ENCODE data around the gene RNF144B.
"Not testable (repeated sequence)": the region's sequence is repeated elsewhere in the genome, so short reads cannot be mapped to it uniquely, and the experiment has no call there.

RNF144B gene

DNA sequence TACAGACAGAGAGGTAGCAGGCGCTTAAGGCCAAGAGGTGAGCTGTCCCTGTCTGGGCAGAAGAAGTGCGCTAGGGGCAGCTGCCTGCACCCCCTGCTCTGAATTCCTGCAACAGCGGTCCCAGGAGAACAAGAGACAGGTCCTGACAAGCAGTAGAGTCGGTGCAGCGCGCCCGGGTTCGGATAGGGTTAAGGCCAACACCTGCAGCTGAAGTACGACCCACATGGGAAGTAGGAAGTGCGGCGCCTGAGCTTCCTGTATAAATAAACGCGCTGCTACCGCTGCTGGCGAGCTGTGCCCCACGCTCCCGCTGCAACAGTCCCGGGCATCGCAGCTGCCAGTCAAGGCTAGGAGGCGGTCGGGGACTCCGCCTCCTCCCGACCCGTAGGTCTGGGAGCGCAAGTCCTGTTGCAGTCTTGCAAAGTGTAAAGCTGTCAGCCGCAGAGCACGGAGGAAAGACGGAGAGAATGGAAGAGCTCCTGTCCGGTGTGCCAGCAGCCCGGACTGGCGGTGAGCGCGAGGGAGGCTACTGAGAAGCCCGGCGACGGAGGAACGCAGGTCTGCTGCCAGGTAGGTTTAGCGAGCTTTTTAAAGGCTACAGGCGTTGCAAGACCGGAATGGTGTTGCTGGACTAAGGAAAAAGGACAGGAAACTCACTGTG is at the start of gene RNF144B:
TSS of gene RNF144B (plus strand) at position 290 of the 661 bp plus-strand sequence. CDS start 12,185 bp downstream, outside the sequence.
- no peak for FAIRE-seq

DNA sequence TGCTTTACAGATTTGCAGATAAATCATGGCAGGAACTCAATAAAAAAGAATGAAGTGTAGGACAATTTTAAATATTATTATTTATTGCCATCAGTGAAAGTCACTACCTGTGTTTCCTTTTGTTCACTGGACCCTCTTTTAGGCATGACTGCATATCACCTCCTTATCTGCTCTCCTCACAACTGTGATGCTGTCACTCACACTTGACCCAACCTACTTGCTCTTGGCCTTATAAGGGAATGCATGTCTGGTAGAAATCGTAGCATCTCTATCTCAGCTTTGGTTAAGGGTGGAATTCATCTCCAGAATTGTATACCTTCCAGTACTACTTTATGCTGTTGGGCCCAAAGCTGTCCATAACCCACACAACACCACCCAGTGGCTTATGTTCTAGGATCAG is 47.6 kb upstream of the RNF144B start:
- no peak for FAIRE-seq

DNA sequence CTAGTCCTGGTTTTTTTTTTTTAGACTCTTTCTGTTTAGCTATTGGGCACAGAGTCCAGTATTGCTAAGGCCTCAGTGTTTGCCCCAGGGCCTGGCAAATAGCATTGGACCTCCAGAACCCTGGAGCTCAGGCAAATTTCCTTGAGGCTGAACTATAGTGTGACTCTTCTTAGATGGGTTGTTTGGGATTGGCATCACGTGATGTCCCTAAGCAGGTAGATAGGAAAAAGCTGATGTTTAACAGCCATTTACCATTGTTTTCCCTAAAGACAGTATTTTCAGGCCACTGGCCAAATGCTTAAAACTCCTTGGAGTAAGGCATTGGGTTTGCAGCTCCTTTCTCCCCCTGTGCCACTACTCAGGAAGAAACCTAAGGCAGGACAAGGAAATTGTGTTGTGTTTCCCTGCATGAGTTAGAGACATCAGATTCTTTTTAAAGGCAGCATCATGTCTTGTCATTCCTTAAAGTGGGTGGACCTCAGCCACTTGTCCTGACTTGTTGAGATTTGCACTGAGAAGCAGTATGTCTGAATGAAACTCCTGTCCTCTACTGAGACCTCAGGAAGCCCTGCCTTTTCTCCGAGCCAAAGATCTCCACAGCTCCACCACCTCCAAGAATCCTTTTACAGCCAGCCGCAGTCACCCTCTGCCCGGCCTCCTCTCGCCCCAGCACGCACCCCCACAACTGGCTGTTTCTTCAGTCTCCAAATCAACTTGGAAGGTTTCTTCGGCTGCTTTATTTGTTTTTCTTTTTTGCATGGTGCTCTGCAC is 46.2 kb upstream of the RNF144B start:
- no peak for FAIRE-seq

DNA sequence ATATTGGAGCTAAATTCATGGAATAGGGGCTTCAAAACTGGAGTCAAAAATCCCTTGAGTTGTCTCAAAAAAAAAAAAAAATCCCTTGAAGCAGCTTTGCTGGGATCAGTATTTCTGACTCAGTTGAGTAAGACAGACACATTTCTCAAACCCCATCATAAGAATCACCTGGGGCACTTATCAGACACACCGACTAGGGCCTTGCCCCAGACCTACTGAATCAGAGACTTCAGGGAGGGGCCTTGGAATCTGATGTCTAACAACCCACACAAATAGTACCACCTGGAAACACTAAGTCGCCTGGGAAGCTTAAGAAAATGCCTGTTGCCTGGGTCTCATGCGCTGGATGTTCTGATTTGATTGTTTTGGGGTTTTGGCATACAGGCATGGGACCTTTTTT is 44.9 kb upstream of the RNF144B start:
- no peak for FAIRE-seq

DNA sequence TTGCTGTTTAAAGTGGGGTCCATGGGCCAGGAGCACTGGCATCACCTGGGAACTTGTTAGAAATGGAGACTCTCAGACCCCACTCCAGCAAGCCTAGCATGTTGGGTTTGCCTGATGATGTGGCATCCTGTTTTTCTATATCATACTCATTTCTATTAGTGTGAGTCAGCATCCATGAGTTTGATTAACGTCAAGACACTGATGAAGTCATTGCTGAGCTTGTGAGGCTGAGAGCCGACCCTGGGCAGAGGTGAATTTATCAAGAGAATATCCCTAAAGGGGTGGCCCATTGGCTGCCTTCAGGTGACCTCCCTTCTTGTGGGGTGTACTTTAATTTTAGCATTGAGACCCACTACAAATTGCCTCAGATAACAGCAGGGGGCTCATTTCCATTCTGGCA is 43.4 kb upstream of the RNF144B start:
- FAIRE-seq: no peak

DNA sequence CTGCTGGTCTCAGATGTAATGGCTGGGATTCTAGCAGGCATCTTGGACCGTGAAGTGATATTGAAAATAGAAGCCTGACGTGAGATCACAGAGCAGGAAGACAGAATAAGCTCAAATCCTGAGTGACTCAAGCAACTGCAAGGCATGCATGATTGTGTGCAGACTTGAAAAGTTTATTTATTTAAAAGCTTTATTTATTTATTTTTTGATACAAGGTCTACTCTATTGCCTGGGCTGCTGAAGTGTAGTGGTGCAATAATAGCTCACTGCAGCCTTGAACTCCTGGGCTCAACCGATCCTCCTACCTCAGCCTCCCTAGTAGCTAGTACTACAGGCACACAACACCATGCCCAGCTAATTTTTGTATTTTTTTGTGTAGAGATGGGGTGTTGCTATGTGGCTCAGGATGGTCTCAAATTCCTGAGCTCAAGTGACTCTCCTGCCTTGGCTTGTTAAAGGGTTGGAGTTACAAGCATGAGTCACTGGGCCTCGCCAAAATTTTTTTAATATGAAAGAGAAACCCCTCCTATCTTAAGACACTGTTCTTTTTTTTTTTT is 40.1 kb upstream of the RNF144B start:
- no peak for FAIRE-seq

DNA sequence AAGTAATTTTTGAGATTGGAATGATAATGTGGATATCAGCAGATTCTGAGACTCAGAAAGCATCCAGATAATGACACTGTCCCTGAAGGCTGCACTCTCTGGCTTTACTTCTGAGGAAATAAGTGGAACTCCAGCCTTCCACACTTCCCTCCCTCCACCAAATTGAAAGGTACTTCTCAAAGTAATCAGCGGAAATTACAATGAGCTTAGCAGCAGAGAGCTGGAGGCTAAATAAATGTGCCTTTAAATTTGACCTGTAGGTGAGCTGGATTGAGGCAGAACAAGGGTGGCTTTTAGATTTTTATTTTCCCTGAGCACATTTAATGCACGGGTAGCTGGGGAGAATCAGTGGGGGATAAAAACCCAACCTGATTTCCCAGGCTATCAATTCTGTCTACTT is 39.3 kb upstream of the RNF144B start:
- FAIRE-seq: no peak

DNA sequence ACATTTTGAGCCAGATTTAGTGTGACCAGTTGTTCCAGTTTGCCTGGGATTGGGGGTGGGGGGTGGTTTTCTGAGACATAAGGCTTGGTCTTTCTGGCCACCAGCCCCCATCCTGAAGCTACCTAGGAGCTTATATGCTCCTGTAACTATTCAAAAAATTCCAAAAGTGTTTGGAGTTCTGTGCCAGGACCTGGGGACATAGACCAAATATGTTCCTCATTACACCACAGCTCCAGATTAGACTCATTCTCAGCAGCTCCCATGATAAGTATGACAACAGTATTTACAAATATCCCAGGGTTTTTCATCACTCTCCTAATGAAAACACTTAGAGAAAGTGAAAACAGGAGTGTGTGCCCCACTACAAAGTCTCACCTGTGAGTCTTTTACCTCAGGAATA is 37.8 kb upstream of the RNF144B start:
- FAIRE-seq: no peak

DNA sequence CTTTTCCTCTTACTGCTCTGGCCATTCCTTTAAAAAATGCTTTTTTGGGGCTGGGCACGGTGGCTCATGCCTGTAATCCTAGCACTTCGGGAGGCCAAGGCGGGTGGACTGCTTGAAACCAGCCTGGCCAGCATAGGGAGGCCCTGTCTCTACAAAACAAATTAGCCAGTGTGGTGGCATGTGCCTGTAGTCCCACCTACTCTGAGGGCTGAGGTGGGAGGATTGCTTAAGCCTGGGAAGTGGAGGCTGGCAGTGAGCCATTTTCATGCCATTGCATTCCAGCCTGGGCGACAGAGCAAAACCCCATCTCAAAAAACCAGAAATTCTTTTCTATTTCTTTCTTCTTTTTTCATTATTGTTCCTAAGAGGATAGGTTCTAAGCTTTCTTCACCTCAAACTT is 36.9 kb upstream of the RNF144B start:
- no peak for FAIRE-seq

DNA sequence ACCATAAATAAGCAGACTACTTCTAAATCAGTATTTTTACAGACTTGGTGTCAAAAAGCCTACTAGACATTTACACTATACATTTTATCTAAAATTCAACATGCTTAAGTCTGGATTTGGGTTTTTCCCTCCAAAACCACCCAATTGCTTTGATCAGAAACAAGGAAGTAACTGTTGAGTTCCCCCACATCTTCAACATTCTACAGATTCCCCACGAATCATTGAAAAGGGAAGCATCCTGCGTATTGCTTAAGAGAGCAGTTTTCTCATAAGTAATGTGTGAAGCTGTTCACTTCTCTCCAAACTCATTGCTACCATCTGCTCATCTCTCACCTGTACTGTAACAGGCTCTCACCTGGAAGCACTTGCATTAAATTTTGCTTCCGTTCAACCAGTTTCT is 36.4 kb upstream of the RNF144B start:
- FAIRE-seq: no peak

DNA sequence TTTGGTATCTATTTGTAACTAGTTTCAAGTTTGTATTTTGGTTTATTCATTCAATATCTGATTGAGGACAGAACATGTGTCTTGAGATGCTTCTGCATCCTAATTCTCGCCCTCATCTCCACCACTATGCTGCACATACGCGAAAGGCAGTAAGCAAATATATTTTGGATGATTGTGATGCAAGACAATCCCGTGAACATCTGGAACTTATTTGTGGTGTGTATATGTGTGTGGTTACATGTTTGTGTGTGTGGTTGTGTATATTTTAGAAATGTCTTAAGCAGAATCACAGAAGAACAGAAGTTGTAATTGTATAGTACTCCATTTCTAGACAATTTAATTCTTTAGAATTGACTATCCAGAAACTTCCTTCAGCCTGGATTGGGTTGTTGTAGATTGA is 35.1 kb upstream of the RNF144B start:
- no peak for FAIRE-seq

DNA sequence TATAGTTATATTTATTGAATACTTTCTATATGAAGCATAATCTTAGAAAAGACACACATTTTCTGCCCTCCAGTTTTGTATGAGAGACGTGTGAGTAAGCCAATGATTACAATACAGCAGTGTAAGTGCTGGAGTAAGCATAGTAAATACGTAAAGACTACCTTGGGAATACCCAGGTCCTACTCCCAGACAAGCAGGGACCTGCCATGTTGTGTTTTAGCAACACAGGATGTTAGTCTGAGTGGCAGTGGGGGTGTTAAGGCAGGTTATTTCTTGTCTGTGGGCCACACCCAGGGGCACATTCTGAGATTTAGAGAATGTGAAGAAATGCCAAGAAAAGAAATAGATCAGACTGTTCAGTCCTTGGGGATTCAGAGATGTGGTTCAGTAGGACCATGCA is 34.3 kb upstream of the RNF144B start:
- no peak for FAIRE-seq

DNA sequence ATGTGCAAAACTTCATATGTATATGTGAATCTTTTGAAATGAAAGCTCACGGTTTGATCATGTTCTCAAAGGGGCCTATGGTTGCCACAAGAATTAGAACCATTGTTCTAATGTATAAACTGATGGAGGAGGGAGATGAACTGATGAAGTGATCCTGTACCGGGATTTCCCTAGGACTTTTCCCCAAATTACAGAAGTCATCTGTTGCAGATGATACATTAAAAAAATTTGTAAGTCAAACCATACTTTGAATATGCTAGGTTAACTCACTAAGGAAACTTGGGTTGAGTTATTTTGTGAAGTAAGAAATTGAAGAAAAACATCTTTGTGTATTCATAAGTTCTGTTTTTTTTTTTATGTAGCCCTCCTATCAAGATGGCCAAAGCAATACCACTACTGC is 33.9 kb upstream of the RNF144B start:
- no peak for FAIRE-seq

DNA sequence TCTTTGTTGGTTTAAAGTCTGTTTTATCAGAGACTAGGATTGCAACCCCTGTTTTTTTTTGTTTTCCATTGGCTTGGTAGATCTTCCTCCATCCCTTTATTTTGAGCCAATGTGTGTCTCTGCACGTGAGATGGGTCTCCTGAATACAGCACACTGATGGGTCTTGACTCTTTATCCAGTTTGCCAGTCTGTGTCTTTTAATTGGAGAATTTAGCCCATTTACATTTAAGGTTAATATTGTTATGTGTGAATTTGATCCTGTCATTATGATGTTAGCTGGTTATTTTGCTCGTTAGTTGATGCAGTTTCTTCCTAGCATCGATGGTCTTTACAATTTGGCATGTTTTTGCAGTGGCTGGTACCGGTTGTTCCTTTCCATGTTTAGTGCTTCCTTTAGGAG is 29.6 kb upstream of the RNF144B start:
- not testable (repeated sequence) for FAIRE-seq

DNA sequence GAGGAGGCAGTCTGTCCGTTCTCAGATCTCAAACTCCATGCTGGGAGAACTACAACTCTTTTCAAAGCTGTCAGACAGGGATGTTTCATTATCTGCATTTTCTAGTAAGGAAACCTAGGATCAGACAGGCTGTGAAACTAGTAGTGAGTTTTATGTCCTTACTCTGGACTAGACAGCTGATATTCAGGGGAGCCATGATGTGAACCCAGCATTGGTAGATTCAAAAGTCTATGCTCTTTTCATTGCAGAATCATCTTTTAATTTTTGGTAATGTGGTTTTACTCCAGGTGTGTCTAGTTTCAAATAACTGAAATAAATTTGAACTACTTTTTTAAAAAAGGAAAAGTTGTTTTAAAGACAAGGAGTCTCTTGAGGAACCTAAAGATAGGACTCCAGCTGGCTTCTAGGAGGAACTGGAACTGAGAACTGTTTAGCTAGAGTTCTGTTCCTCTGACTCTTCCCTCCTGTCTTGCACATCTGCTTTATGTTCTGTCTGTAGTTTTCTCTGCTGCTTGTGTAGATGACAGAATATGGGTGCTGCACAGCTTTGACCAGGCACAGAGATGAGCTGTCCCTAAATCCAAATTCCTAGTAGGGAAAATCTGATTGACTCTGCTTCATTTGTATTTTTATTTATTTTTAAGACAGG is 27.8 kb upstream of the RNF144B start:
- no peak for FAIRE-seq

DNA sequence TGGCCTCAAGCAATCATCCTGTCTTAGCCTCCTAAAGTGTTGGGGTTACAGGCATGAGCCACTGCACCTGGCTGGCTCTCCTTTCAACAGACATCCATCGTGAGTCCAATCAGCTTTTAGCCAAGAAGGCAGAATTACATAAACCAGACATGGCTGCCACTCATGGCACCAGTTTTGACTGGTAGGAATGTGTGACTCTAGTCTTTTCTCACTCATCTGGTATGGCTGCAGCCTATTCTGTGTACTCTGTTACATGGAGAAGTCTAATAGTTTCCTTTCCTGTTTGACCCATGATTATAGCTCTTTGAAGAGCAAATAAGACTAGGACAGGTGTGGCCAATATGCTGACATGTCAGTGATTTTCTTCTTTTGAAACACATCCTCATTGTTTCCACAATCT is 27.0 kb upstream of the RNF144B start:
- no peak for FAIRE-seq

DNA sequence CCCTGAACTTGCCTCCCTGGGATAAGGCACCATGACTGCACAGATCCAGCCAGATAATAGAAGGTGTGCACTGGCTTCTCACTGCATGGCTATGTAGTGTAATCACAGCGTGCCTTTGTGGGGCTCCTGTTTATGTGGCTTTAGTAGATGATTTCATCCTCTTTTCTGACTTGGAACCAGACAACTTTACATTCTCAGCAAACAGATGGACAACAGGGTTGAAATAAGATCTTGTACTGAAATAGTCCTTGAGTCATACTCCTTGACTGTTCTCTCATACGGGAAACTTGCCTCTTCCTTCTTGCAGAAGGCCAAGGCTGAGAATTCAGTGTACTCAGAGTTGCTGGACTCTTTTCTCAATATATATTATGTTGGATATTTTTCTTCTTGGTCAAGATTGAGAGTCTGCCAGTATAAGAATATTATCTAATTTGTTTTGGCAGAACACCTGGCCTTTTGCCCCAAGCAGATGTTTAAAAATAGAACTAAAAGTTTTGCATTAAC is 25.0 kb upstream of the RNF144B start:
- no peak for FAIRE-seq

DNA sequence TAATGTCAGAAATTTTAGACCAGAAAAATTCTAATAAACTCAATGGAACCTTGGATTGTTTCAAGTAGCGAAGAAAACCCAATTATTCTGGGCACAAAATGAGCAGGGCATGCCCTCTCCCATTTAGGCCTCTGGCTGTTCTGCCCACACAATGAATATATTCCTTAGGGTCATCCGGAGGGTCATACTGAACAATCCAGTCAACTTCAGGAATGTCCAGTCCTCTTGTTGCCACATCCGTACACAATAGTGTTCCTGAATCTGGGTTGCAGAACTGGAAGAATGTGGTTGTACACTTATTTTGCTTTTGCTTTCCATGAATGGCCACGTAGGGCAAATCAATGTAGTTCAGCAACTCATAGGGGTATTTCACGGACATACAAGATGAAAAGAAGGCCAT is 23.4 kb upstream of the RNF144B start:
- FAIRE-seq: no peak

DNA sequence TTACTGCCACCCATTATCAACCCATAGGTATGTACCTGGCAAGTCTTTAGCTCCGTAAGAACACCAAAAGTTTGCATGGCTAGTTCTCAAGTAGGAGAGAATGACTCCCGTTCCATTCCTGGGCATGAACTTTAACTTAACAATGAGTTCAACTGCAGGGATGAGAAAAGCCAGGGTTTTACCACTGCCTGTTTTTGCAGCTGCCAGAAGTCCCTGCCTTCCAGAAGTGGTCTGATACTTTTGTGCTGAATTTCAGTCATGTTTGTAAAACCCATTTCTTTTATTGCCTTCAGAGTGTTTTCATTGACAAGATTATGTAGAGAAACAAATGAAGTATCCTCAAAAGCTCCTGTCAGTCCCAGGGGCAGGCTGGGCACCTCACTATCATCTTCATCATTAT is 22.6 kb upstream of the RNF144B start:
- not testable (repeated sequence) for FAIRE-seq

DNA sequence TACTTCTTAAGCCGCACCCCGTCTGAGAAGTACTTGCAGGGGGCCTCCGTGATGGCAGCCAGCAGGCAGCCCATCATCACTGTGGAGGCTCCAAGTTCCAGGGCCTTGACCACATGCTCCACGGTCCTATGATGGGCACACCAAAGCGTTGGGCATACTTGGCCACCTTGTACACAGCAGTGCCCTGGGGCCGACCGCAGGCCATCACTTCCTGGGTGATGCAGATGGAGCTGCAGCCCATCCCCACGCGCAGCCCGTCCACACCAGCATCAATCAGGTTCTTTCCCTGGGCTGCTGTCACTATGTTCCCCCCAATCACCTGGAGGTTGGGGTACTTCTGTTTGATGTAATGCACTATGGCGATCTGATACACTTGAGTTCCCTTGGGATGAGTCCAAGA is 19.8 kb upstream of the RNF144B start:
- FAIRE-seq: no peak

DNA sequence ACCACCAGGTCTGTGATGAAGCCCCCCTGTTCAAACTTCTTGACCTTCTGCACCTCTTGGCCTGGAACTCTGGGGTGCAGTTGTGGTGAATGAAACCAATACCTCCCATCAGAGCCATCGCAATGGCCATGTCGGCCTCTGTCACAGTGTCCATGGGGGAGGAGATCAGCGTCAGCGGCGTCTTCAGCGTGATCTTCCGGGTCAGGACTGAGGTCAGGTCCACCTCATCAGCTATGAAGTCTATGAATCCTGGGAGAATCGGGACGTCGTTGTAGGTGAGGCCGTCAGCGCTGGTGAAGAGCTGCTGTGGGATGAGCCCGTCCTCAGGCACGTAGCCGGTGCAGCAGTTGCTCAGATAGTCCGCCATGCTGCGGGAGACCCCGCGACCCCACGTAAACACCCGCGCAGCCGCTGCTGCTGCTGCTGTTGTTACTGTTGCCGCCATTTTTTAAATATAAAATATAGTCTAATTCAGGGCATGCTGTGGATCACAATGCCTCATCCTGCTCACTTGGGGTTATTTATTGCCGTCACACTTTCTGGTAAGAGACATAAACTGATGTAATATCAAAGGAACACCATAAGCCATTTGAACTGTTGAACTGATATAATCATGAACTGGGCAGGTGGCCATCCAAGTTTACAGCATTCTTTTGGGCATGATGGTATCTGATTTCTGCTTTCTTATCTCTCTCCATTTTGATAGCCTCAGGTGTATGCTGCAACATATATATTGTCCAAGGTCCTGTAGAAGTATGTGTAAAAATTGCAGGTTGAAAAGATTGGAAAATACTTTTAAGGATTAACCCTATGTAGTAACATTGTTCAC is 18.7 kb upstream of the RNF144B start:
- FAIRE-seq: no peak

DNA sequence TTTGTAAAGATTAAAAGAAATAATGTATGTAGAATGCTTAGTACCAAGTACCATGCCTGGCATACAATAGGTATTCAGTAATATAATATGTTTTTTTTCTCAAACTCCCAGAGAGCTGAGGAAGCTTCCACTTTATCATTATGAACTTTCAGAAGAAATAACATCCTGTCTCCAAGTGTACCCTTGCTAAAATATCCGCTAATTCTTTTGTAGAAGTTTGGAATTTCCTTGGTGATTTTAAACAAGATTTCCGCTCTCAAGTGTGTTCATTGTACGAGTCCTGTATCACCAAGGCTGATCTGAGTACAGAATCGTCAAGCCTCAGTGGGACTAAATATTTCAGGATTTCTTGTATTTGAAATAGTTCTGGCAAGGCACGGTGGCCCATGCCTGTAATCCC is 16.1 kb upstream of the RNF144B start:
- no peak for FAIRE-seq

DNA sequence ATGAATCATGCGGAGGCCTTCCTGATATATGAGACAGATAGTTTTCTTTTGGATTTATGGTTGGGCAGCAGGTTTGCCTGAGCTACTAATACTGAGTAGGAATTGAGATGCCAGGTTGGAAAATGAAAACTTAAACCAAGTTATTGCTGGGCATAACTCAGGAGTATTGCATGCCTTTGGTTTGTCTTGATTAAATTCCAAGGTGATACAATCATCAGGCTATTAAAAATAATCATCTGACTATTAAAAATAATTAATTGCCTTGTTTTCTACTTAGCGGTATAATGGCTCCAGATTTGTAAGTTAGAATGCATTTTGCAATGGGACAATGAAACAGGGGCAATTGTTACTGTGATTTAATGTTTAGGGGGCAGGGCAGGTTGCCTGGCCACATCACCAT is 15.5 kb upstream of the RNF144B start:
- FAIRE-seq: no peak
